OCI-LY1 (cell line): ENCODE results near the gene VPS33B.
"Not testable (repeated sequence)": the region's sequence is repeated elsewhere in the genome, so short reads cannot be mapped to it uniquely, and the experiment has no call there.

ENCODE experiments used
- EZH2 ChIP-seq: fragments of 200-600 bp; sonication (generic), shearing (Covaris generic); IDR thresholded peaks from 2 replicates; pipeline ENCODE4 v1.8.0; 2017; ENCODE audit warnings: borderline replicate concordance, mixed run types, mild to moderate bottlenecking, antibody characterized with exemption, low read length, moderate library complexity, mixed read lengths
- TF ChIP-seq, protein P1 (sequence below): fragments of 200-600 bp; sonication (generic), shearing (Covaris generic); IDR thresholded peaks from 2 replicates; pipeline ENCODE4 v1.5.1; 2017; ENCODE audit warnings: mild to moderate bottlenecking, antibody characterized with exemption, low read length, moderate library complexity, mixed read lengths

DNA sequence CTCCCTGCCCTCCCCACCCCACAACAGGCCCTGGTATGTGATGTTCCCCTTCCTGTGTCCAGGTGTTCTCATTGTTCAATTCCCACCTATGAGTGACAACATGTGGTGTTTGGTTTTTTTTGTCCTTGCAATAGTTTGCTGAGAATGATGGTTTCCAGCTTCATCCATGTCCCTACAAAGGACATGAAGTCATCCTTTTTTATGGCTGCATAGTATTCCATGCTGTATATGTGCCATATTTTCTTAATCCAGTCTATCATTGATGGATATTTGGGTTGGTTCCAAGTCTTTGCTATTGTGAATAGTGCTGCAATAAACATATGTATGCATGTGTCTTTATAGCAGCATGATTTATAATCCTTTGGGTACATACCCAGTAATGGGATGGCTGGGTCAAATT lies 23.7 kb upstream of the VPS33B start:
- TF ChIP-seq, protein P1, sequence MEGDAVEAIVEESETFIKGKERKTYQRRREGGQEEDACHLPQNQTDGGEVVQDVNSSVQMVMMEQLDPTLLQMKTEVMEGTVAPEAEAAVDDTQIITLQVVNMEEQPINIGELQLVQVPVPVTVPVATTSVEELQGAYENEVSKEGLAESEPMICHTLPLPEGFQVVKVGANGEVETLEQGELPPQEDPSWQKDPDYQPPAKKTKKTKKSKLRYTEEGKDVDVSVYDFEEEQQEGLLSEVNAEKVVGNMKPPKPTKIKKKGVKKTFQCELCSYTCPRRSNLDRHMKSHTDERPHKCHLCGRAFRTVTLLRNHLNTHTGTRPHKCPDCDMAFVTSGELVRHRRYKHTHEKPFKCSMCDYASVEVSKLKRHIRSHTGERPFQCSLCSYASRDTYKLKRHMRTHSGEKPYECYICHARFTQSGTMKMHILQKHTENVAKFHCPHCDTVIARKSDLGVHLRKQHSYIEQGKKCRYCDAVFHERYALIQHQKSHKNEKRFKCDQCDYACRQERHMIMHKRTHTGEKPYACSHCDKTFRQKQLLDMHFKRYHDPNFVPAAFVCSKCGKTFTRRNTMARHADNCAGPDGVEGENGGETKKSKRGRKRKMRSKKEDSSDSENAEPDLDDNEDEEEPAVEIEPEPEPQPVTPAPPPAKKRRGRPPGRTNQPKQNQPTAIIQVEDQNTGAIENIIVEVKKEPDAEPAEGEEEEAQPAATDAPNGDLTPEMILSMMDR = not testable (repeated sequence)
- not testable (repeated sequence) for TF ChIP-seq EZH2
